NK-92 treated with Interleukin-12 subunit alpha and Interleukin-12 subunit beta, amount 100 ng/mL, for 24 hours (cell line): Measurements from ENCODE around the gene KRT36.

ENCODE experiments used
- DNase-seq: peaks from one replicate; lab custom pipeline; 2025; lab: John Stamatoyannopoulos, UW

The KRT36 gene

DNA sequence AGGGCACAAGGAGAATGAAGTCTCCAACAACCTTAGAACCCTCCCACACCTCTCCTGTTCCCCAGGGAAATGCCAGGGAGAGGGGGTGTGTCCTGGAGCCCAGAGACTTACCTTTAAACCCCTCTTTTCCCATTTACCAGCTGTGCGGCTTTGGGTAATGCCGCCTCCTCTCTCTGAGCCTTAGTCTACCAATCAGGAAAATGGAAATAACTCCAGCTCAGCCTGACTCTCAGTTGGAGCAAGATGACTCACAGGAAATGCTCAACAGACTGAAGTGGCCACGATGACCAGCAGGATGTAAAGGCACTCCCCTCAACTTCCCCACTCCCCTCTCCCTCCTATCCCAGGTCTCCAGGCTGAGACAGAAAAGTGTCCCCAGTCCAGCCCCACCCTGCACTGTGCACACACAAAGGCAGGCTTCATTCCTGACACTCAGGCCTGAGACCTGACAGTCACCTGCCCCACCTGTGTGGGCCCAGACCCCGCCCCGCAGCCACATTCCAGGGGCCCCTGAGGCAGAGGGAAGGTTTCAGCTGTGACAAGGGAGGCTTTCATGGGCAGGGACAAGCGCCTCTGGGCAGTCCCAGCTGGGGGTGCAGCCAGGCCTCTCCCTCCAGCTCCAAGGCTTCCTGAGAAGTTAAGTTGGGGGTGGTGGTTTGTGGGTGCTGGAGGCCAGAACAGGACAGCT is 32.0 kb upstream of the KRT36 start:
- DNase-seq: no peak

DNA sequence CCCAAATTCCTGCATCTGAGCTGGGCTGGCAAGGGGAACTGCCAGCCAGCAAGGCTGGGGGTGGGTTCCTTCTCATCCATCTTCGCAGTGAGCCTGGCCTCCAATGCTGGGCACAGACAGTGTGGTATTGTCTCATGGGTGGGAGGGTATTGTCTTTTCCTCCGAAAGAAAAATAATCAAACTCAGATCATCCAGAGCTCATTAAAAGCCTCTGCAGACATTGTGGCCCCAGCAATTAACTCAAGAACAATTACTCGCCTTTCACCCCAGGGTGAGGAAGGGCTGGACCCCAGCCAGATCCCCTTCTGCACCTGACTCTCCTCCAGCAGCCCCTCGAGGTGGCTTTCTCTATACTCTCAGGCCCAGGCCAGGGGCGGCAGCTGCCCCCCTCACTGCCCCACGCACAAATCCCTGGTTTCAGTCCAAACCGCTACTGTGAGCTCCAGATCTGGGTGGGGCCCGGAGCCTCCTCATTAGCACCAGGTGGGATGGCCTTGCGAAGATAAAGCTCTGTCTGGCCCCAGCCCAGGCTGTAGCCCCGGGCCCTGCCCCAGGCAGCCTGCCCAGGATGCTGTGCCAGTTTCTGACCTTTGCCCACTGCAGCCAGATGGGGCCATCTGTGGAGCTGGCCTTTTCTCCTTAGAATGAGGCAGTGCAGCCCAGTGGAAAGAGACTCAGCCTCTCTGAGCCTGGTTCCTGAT is 31.3 kb upstream of the KRT36 start:
- DNase-seq: no peak

DNA sequence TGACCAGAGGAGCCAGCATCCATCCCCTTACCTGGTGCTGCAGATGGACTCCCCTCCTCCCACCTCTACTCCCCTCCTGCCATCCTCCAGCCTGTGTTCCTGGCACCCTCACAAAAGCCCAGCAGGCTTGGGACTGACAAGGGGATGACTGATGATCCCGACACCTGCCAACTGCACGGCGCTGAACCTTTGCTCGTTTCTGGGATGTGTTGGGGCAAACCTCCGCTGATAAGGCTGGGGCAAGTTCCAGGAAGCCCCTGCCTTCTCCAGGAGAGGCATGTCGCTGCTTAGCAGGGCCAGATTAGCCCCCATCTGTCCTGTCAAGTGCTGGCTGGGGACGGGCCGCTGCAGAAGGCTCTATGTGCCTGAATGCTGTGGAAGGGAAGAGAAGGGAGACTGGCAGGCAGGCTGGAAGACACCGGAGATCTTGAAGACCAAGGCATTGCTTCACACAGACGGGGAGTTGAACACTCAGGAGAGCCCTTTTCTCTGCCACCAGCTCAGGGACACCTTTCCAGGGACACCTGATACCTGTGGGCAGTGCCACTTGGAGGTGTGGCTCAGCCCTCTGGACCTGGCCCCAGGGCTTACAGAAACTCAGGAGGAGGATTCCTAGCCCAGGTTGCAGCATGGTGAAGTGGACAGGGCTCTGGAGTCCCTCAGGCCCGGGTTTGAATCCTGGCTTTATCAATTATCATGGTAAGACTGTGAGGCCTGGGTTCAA is 30.0 kb upstream of the KRT36 start:
- no peak for DNase-seq

DNA sequence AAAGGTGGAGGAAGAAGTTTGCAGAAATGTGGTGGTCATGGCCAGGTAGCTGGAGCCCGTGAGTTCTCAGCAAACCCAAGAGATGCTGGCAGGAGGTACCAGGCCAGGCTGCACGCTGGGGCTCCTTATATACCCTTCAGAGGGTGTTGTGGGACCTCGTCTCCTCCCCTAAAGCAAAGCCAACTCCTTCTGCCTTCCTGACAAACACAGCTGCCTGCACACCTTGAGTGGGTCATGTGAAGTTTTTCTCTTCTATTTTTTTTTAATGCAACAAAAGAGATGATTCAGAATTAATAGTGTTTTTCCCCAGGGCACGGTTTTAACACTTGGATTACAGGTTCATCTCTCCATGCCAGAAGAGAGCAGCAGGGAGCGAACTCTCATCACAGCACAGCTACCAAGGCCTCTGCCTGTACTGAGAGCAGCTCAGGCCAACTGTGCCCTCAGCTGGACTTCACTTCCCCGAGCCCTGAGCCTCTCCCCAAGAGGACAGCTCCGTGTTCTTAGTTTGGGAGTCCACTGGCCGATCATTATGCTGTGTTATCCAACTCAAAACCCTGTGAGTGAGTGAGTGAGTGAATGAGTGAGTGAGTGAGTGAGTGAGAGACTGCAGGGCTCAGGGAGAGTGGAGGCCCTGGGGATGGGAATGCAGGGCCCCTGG is 29.2 kb upstream of the KRT36 start, which contains the start of gene KRT15:
TSS of gene KRT15 (minus strand) at position 102 of the 661 bp plus-strand sequence. CDS start at position 39, 63 bp downstream.
- no peak for DNase-seq

- no peak for DNase-seq
Measured at GRCh38 chr17:41518031-41518430, 28.3 kb upstream of the KRT36 start.

DNA sequence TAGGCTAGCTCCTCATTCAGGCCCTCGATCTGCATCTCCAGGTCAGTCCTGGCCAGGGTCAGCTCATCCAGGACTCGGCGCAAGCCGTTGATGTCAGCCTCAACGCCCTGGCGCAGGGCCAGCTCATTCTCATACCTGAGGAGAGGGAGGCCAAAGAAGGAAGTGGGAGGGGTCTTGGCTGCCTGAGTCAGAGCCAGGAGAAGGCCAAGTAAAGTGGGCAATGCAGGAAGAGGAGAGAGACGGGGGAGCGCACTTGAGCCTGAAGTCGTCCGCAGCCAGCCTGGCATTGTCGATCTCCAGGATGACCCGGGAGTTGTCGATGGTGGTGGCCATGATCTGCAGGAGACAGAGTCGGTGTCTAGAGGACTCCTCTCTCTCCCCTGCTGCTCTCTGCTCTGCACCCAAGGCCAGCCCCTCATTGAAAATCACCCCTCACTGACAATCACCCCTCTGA is 27.1 kb upstream of the KRT36 start:
- no peak for DNase-seq

- DNase-seq: no peak
Measured at GRCh38 chr17:41516147-41516829, 26.6 kb upstream of the KRT36 start.

GRCh38 chr17:41513168-41513547 is 23.4 kb upstream of the KRT36 start:
- DNase-seq: no peak

GRCh38 chr17:41512546-41513167 is 22.9 kb upstream of the KRT36 start:
- DNase-seq: no peak

DNA sequence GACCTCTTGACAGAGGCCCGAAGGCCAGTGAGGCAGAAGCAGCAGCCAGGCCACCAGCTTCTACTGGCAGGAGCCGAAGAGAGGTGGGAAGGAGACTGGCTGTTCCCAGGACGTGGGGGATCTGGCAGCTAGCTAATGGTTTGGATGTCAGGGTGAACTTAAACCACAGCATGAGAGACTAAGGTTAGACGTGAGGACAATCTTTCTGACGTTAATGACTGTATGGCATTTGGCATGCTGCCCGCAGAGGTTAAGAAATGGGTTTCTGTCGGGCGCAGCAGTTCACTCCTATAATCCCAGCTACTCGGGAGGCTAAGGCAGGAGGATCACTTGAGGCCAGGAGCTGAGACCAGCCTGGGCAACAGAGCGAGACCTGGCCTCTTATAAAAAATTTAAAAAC is 22.0 kb upstream of the KRT36 start:
- no peak for DNase-seq

GRCh38 chr17:41511116-41511515 is 21.4 kb upstream of the KRT36 start:
- no peak for DNase-seq

GRCh38 chr17:41510251-41511065 is 20.7 kb upstream of the KRT36 start:
- DNase-seq: no peak

GRCh38 chr17:41507315-41507880 is 17.7 kb upstream of the KRT36 start:
- DNase-seq: no peak

- DNase-seq: no peak
Measured at GRCh38 chr17:41505809-41506767, 16.4 kb upstream of the KRT36 start.

GRCh38 chr17:41505007-41505808 is 15.5 kb upstream of the KRT36 start, which contains the start of gene KRT13:
KRT13 (minus strand) TSS chr17:41505612; CDS start chr17:41505550, 62 bp downstream.
- DNase-seq: no peak

DNA sequence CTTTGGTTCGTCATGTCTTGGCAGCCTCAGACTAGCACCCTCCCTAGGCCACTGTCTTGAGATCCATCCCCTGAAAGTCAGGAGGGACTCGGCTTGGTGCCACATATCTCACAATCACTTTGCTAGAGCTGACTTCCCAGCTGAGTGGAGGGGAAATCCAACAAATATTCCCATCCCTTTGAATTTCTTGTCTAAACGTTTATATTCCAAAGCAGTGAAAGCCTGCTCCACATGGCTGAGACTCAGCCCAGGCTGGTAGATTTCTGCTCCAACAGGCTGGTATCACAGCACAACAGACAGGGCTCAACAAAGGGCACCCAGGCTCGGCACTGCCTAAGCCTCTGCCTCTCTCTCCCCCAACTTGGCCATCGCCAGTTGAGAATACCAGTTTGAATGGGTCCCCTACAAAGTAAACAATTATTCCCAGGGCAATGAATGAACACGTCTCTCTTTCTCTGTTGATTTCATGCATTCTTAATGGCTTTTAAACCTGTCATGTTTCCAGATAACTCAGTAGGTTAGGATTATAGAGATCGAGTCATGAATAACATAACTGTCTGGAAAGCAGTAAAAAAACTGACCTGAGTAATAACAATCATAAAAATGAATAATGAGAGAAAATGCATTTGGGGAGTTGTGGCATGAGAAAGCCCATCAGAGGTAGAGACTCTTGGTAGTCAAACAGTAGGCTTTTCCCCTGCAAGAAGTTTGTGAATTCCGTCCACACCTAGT is 14.7 kb upstream of the KRT36 start:
- no peak for DNase-seq

GRCh38 chr17:41503202-41503601 is 13.5 kb upstream of the KRT36 start:
- no peak for DNase-seq
